Left lung (tissue), 10 donors: Measurements from ENCODE around the gene SH3BGRL2. TPM values are rescaled to one million over a fixed set of nuclear protein-coding genes. Genes with fewer than 3 reads are reported as not detected.

ENCODE experiments used
- ATAC-seq: fragments of 200-7000 bp; cut with Tn5 transposase; one replicate; pipeline ENCODE4 v1.9.1; 2020; ENCODE audit warnings: moderate library complexity
- DNase-seq, 4 donors: peaks; one replicate each; pipeline ENCODE4 v3.0.0-alpha.2; 2013 to 2020
- H3K27ac ChIP-seq, 2 donors: fragments of 200-600 bp; sonication (generic) in 1 of 2; one replicate each; pipeline versions ENCODE4 v1.5.0 to v1.8.0; 2020 to 2021
- H3K27me3 ChIP-seq, 2 donors: fragments of 200-600 bp; sonication (generic) in 1 of 2; one replicate each; pipeline versions ENCODE4 v1.5.0 to v1.8.0; 2020 to 2021
- H3K36me3 ChIP-seq, 2 donors: fragments of 200-600 bp; sonication (generic) in 1 of 2; one replicate each; pipeline versions ENCODE4 v1.5.0 to v1.8.0; 2020 to 2021
- H3K4me1 ChIP-seq, 2 donors: fragments of 200-600 bp; one replicate each; pipeline ENCODE4 v1.8.0; 2021
- H3K4me3 ChIP-seq, 2 donors: fragments of 200-600 bp; sonication (generic) in 1 of 2; one replicate each; pipeline versions ENCODE4 v1.5.0 to v1.8.0; 2020 to 2021; ENCODE audit warnings: mild to moderate bottlenecking in 1 of 2
- H3K9me3 ChIP-seq, 2 donors: fragments of 200-600 bp; sonication (generic) in 1 of 2; one replicate each; pipeline versions ENCODE4 v1.5.0 to v1.8.0; 2020 to 2021
- intact Hi-C, 2 donors: fragments of 100-400 bp; cut with DNase I; formaldehyde crosslinking; loops; one replicate each; pipeline versions ENCODE4 v1.11.2 to v1.14.2; 2022
- polyA plus RNA-seq, 6 donors: library from polyadenylated mRNA; unstranded; fragments of 120-200 nt; gene quantifications; one replicate each; pipeline ENCODE4 v1.2.1, GENCODE V29; 2013; ENCODE audit not compliant: insufficient read length in 6 of 6
- total RNA-seq, 2 donors: library from RNA; stranded (reverse); fragmentation: NEBNext Ultra II Directional; extraction: Animal tissue kit (Norgen Biotek cat#: 25700); gene quantifications; one replicate each; pipeline ENCODE4 v1.2.1, GENCODE V29; 2021
- TF ChIP-seq, protein P1 (sequence below), 2 donors: fragments of 200-600 bp; sonication (generic) in 1 of 2; IDR thresholded peaks; one replicate each; pipeline versions ENCODE4 v1.5.0 to v1.8.0; 2021; ENCODE audit warnings: antibody characterized with exemption in 2 of 2
- donor health status: DM: no; HTN: yes; CAD: no.
- donor health status: DM: no; HTN: no; CAD: no.

Gene SH3BGRL2
- total and polyA plus RNA-seq, 8 donors, result 22.0 to 45.7 (median 38.9) TPM

DNA sequence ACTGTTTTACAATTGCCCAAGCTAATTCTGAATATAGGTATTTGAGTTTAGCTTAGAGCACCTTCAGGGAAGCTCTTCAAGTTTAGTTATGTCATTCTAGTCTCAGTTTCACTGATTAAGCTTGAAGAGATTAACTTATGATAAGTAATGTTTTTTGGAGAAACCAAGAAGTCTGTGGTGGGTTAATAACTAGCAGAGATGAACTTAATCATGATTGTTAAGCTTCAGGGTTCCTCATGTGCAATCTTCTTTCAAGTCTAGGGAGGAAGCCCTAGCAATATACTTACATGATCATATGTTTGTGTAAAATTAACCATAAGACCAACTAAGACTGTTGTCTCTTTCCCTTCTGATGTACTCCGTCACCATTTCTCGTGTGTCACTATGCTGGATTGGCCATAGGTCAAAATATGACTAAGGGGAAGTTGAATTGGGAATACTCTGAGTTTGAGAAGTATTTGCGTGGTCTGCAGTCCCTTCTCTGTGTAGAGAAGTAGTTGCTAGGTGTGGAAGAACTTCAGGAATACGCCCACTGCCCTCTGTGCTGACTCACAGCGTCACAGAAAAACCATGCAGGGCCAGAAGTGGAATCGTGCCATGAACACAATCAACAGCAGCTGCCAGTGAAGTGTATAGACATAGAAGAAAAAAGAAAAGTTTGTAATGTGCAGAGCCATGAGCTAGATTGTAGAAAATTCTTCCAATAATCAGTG, 88.3 kb downstream of the SH3BGRL2 start:
- H3K9me3 ChIP-seq, result no peaks in the 10 kb centered on the region
- no peak overlapping the region for H3K4me3 ChIP-seq
- DNase-seq (no peak), ATAC-seq (peak; percentile 59)
- no peaks in the 10 kb centered on the region for H3K36me3 ChIP-seq
- TF ChIP-seq, protein P1, sequence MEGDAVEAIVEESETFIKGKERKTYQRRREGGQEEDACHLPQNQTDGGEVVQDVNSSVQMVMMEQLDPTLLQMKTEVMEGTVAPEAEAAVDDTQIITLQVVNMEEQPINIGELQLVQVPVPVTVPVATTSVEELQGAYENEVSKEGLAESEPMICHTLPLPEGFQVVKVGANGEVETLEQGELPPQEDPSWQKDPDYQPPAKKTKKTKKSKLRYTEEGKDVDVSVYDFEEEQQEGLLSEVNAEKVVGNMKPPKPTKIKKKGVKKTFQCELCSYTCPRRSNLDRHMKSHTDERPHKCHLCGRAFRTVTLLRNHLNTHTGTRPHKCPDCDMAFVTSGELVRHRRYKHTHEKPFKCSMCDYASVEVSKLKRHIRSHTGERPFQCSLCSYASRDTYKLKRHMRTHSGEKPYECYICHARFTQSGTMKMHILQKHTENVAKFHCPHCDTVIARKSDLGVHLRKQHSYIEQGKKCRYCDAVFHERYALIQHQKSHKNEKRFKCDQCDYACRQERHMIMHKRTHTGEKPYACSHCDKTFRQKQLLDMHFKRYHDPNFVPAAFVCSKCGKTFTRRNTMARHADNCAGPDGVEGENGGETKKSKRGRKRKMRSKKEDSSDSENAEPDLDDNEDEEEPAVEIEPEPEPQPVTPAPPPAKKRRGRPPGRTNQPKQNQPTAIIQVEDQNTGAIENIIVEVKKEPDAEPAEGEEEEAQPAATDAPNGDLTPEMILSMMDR (IDR thresholded peaks at IDR 0.05), result no peak
- H3K4me1 ChIP-seq, result no peaks in the 10 kb centered on the region
- no peaks in the 10 kb centered on the region for H3K27me3 ChIP-seq
- intact Hi-C loops, result loop anchor here in 1 of 2 donors (10.0 kb wide), 1 partner anchor 145 kb away; no protein-coding TSS in a partner anchor
- no peak overlapping the region for H3K27ac ChIP-seq

DNA sequence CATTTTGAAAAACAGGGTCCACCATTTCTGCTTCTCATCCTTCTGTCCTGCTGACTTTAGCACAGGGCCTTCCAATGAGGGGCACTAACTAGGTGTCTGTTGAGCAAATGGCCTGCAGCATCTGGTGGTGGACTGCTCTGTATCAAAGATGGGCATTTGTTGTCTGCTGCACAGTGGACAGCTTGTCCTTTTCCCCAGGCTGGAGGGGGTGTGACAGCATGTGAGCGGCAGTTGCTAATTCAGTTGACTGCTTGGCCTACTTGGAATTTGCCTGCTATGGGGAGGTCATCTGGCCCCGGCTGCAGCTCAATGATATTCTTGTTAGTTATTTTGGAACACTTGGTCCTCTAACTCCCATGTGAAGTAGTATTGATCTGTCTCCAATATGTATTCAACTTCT, 93.7 kb downstream of the SH3BGRL2 start:
- Histone ChIP-seq H3K4me3 (no peak overlapping the region), H3K27ac (no peak overlapping the region), H3K9me3 (no peaks in the 10 kb centered on the region), H3K27me3 (no peaks in the 10 kb centered on the region), H3K36me3 (no peaks in the 10 kb centered on the region), H3K4me1 (no peaks in the 10 kb centered on the region)
- intact Hi-C loops, result no loop called here
- DNase-seq (no peak), ATAC-seq (no peak)
- TF ChIP-seq, protein P1 (IDR thresholded peaks at IDR 0.05), result no peak

DNA sequence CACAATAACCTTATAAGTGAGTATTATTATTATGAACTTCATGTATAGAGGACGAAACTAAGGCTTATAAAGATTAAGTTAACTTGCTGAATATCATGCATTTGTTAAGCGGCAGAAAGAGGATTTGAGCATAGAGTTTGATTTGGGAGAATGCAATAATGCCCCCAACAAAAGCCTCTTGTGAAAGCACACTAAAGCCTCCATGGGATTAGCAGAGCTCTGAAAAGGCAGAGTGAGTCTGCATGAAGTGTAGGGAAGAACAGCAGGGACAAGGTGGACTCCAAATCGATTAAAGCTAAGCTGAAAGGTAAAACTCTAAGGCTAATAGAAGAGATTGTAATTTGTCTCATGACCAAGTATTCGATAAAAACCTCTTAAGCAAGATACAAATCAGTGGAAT, 100.3 kb downstream of the SH3BGRL2 start:
- Histone ChIP-seq H3K27ac (no peak overlapping the region), H3K4me1 (no peaks in the 10 kb centered on the region), H3K9me3 (no peaks in the 10 kb centered on the region), H3K27me3 (no peaks in the 10 kb centered on the region), H3K36me3 (no peaks in the 10 kb centered on the region), H3K4me3 (no peak overlapping the region)
- intact Hi-C loops, result no loop called here
- TF ChIP-seq, protein P1 (IDR thresholded peaks at IDR 0.05), result no peak
- DNase-seq (no peak), ATAC-seq (no peak)

DNA sequence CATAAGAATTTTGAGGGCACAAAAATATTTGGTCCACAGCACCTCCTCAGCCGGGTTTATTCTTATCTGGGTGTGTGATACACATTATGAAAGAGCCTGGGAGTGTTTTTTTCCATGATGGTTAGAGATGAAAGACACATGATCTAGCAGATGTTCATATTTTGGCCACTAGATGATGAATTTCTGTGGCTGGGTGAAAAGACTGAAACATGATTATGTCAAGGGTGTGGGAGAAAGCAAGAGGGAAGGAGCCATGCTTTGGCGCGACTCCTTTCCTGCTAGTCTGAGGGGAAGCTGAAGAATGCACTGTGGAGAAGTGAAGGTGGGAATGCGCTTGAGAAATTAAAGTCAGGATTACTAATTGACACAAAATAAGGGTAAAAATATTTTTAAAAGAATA, 102.3 kb downstream of the SH3BGRL2 start:
- Histone ChIP-seq H3K27ac (no peak overlapping the region), H3K27me3 (no peaks in the 10 kb centered on the region), H3K9me3 (no peaks in the 10 kb centered on the region), H3K36me3 (no peaks in the 10 kb centered on the region), H3K4me3 (no peak overlapping the region), H3K4me1 (no peaks in the 10 kb centered on the region)
- DNase-seq (no peak), ATAC-seq (no peak)
- TF ChIP-seq, protein P1 (IDR thresholded peaks at IDR 0.05), result no peak
- intact Hi-C loops, result no loop called here

DNA sequence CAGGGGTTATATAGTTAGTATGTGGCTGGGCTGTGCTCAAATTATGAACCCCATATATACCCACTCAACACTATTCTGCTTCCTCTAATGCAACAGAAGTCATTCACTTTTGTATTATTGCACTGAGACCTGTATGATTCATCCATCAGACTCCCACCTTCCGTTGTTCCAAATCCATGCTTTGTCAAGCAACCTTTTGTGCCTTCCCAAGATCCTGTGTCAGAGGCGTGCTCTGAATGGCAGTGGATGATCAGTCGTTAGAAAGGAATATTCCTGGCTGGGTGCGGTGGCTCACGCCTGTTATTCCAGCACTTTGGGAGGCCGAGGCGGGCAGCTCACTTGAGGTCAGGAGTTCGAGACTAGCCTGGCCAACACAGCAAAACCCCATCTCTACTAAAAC, 103.2 kb downstream of the SH3BGRL2 start:
- no peaks in the 10 kb centered on the region for H3K4me1 ChIP-seq

More for the DNA sequence above, 103.2 kb downstream of the SH3BGRL2 start:
- TF ChIP-seq, protein P1 (IDR thresholded peaks at IDR 0.05), result no peak
- no peak for ATAC-seq
- Histone ChIP-seq H3K9me3 (no peaks in the 10 kb centered on the region), H3K27ac (no peak overlapping the region), H3K36me3 (no peaks in the 10 kb centered on the region), H3K4me3 (no peak overlapping the region), H3K27me3 (no peaks in the 10 kb centered on the region)
- DNase-seq, result no peak
- intact Hi-C loops, result no loop called here
